Neural cell (in vitro differentiated cells): ENCODE results near the gene MED27.

Source experiments
- CTCF ChIP-seq: fragments of 450-650 bp; IDR thresholded peaks from 2 replicates; pipeline ENCODE4 v1.5.1; 2014; ENCODE audit warnings: antibody characterized with exemption, mild to moderate bottlenecking, moderate library complexity; ENCODE audit not compliant: poor library complexity, severe bottlenecking
- EP300 ChIP-seq: fragments of 450-650 bp; conservative IDR thresholded peaks from 2 replicates; pipeline ENCODE4 v1.6.1; 2014; ENCODE audit warnings: antibody characterized with exemption, mild to moderate bottlenecking, moderate library complexity; ENCODE audit not compliant: poor library complexity, severe bottlenecking
- EZH2 ChIP-seq: fragments of 200-600, 300-800 bp; shearing (Covaris generic), sonication (generic); IDR thresholded peaks from 2 replicates; pipeline ENCODE4 v1.6.1; 2014; ENCODE audit warnings: antibody characterized with exemption, low read length, borderline replicate concordance, mild to moderate bottlenecking; ENCODE audit not compliant: insufficient read depth, poor library complexity, severe bottlenecking
- MXI1 ChIP-seq: fragments of 450-650 bp; conservative IDR thresholded peaks from 2 replicates; pipeline ENCODE4 v1.6.1; 2014; ENCODE audit warnings: antibody characterized with exemption, mild to moderate bottlenecking; ENCODE audit not compliant: poor library complexity, severe bottlenecking
- POLR2AphosphoS5 ChIP-seq: IDR thresholded peaks from 2 replicates; pipeline ENCODE4 v1.6.1; 2012

GRCh38 chr9:131867611-131868192, 212.0 kb downstream of the MED27 start:
- no peak for TF ChIP-seq EZH2
- TF ChIP-seq CTCF = no peak
- no peak for TF ChIP-seq POLR2AphosphoS5
- TF ChIP-seq MXI1 = no peak
- TF ChIP-seq EP300 = no peak
